Renal pelvis (tissue), 4 donors: ENCODE data around the gene NAALADL2. TPM values are rescaled to one million over a fixed set of nuclear protein-coding genes. Genes with fewer than 3 reads are reported as not detected.
A peak's percentile ranks its signal among the peaks of the same experiment; 100 is the strongest.
"Not testable (repeated sequence)": the region's sequence is repeated elsewhere in the genome, so short reads cannot be mapped to it uniquely, and the experiment has no call there.

Experiments
- DNase-seq: peaks from one replicate; pipeline ENCODE4 v3.0.0-alpha.2; 2013
- polyA plus RNA-seq, 3 donors: library from polyadenylated mRNA; unstranded; fragments of 120-200 nt; gene quantifications; one replicate each; pipeline ENCODE4 v1.2.1, GENCODE V29; 2013; ENCODE audit not compliant: insufficient read length in 3 of 3

Gene NAALADL2
- polyA plus RNA-seq, 3 donors, result 16.0 to 21.3 (median 17.7) TPM

- DNase-seq, result no peak
Observed at GRCh38 chr3:175129571-175129970, 270.4 kb downstream of the NAALADL2 start.

- not testable (repeated sequence) for DNase-seq
Observed at GRCh38 chr3:175131866-175132265, 272.7 kb downstream of the NAALADL2 start.

GRCh38 chr3:175132706-175133105, 273.6 kb downstream of the NAALADL2 start:
- not testable (repeated sequence) for DNase-seq

GRCh38 chr3:175144368-175144767, 285.2 kb downstream of the NAALADL2 start:
- no peak for DNase-seq

GRCh38 chr3:175146258-175146657, 287.1 kb downstream of the NAALADL2 start:
- no peak for DNase-seq

GRCh38 chr3:175149675-175150074, 290.5 kb downstream of the NAALADL2 start:
- DNase-seq, result peak; percentile 11

- DNase-seq, result peak; percentile 1
Observed at GRCh38 chr3:175150812-175151401, 291.8 kb downstream of the NAALADL2 start.

GRCh38 chr3:175153595-175153994, 294.5 kb downstream of the NAALADL2 start:
- no peak for DNase-seq

- DNase-seq, result no peak
Observed at GRCh38 chr3:175155172-175155571, 296.0 kb downstream of the NAALADL2 start.

- no peak for DNase-seq
Observed at GRCh38 chr3:175159202-175159601, 300.1 kb downstream of the NAALADL2 start.

- no peak for DNase-seq
Observed at GRCh38 chr3:175161291-175161690, 302.2 kb downstream of the NAALADL2 start.

- DNase-seq, result no peak
Observed at GRCh38 chr3:175163686-175164085, 304.6 kb downstream of the NAALADL2 start.

- not testable (repeated sequence) for DNase-seq
Observed at GRCh38 chr3:175173117-175173516, 314.0 kb downstream of the NAALADL2 start.

GRCh38 chr3:175176556-175176955, 317.4 kb downstream of the NAALADL2 start:
- DNase-seq, result no peak

GRCh38 chr3:175179055-175179454, 319.9 kb downstream of the NAALADL2 start:
- DNase-seq, result no peak

- no peak for DNase-seq
Observed at GRCh38 chr3:175184392-175184791, 325.3 kb downstream of the NAALADL2 start.

- no peak for DNase-seq
Observed at GRCh38 chr3:175185903-175186302, 326.8 kb downstream of the NAALADL2 start.

GRCh38 chr3:175186511-175186910, 327.4 kb downstream of the NAALADL2 start:
- no peak for DNase-seq

- DNase-seq, result no peak
Observed at GRCh38 chr3:175187586-175187985, 328.5 kb downstream of the NAALADL2 start.

GRCh38 chr3:175192536-175192935, 333.4 kb downstream of the NAALADL2 start:
- DNase-seq, result no peak

- DNase-seq, result no peak
Observed at GRCh38 chr3:175193815-175194518, 334.8 kb downstream of the NAALADL2 start.

GRCh38 chr3:175198991-175199783, 340.1 kb downstream of the NAALADL2 start:
- no peak for DNase-seq

- DNase-seq, result no peak
Observed at GRCh38 chr3:175199961-175200360, 340.8 kb downstream of the NAALADL2 start.
